Neuronal stem cell (in vitro differentiated cells): ENCODE data around the gene YBX1.

ENCODE experiments used
- DNase-seq: peaks from one replicate; pipeline ENCODE4 v3.0.0-alpha.2; 2013; ENCODE audit warnings: low spot score
- H2AFZ ChIP-seq: one replicate; pipeline ENCODE4 v1.6.1; 2013; ENCODE audit warnings: mild to moderate bottlenecking, low read length, inconsistent platforms
- H2AK5ac ChIP-seq: 2 replicates; pipeline ENCODE4 v1.6.1; 2013; ENCODE audit warnings: low read depth, mild to moderate bottlenecking, inconsistent platforms, low read length, moderate library complexity, mixed read lengths
- H2BK120ac ChIP-seq: 2 replicates; pipeline ENCODE4 v1.6.1; 2013; ENCODE audit warnings: low read depth, mild to moderate bottlenecking, inconsistent platforms, low read length, moderate library complexity, mixed read lengths
- H2BK12ac ChIP-seq: one replicate; pipeline ENCODE4 v1.6.1; 2013; ENCODE audit warnings: low read length, inconsistent platforms
- H2BK15ac ChIP-seq: 2 replicates; pipeline ENCODE4 v1.6.1; 2013; ENCODE audit warnings: mild to moderate bottlenecking, low read length, inconsistent platforms, mixed read lengths
- H2BK5ac ChIP-seq: one replicate; pipeline ENCODE4 v1.6.1; 2013; ENCODE audit warnings: inconsistent platforms, mild to moderate bottlenecking, low read length, moderate library complexity
- H3K14ac ChIP-seq: one replicate; pipeline ENCODE4 v1.6.1; 2013; ENCODE audit warnings: low read length, inconsistent platforms
- H3K18ac ChIP-seq: 2 replicates; pipeline ENCODE4 v1.6.1; 2013; ENCODE audit warnings: low read length, inconsistent platforms
- H3K23ac ChIP-seq: 2 replicates; pipeline ENCODE4 v1.6.1; 2013; ENCODE audit warnings: low read depth, mild to moderate bottlenecking, mixed read lengths, low read length, inconsistent platforms; ENCODE audit not compliant: poor library complexity
- H3K27ac ChIP-seq: replicated peaks from 3 replicates; pipeline ENCODE4 v1.5.1; 2013; ENCODE audit warnings: low read length, inconsistent platforms
- H3K27me3 ChIP-seq, 3 experiments: 2 replicates each; pipeline ENCODE4 v1.6.1; 2013; ENCODE audit warnings: low read length in 3 of 3, mild to moderate bottlenecking in 2 of 3, inconsistent platforms in 1 of 3, low read depth in 1 of 3, mixed read lengths in 1 of 3, moderate library complexity in 1 of 3; ENCODE audit not compliant: control insufficient read depth in 3 of 3, insufficient read depth in 3 of 3
- H3K36me3 ChIP-seq, 2 donors: replicated peaks in 1 of 2; 2 replicates each; pipeline ENCODE4 v1.6.1; 2013; ENCODE audit warnings: low read length in 2 of 2; ENCODE audit not compliant: control insufficient read depth in 2 of 2, insufficient read depth in 2 of 2
- H3K4ac ChIP-seq: 2 replicates; pipeline ENCODE4 v1.6.1; 2013; ENCODE audit warnings: inconsistent platforms, mild to moderate bottlenecking, low read length, moderate library complexity
- H3K4me1 ChIP-seq, 2 donors: 1 replicate in 1 of 2; 2 replicates in 1 of 2; pipeline ENCODE4 v1.6.1; 2013; ENCODE audit warnings: low read length in 2 of 2, low read depth in 1 of 2; ENCODE audit not compliant: control insufficient read depth in 2 of 2, insufficient read depth in 1 of 2
- H3K4me2 ChIP-seq: one replicate; pipeline ENCODE4 v1.6.1; 2013; ENCODE audit warnings: mild to moderate bottlenecking, low read length, inconsistent platforms; ENCODE audit not compliant: insufficient read depth, poor library complexity, severe bottlenecking
- H3K4me3 ChIP-seq, 2 donors: 2 replicates each; pipeline ENCODE4 v1.5.1; 2013; ENCODE audit warnings: low read length in 2 of 2, mild to moderate bottlenecking in 2 of 2, inconsistent platforms in 1 of 2, moderate library complexity in 1 of 2
- H3K79me1 ChIP-seq: one replicate; pipeline ENCODE4 v1.6.1; 2013; ENCODE audit warnings: low read depth, mild to moderate bottlenecking, inconsistent platforms, low read length, moderate library complexity
- H3K9ac ChIP-seq: one replicate; pipeline ENCODE4 v1.6.1; 2013; ENCODE audit warnings: mild to moderate bottlenecking, low read depth, low read length, inconsistent platforms; ENCODE audit not compliant: poor library complexity
- H3K9me3 ChIP-seq, 2 donors: replicated peaks in 1 of 2; 2 replicates each; pipeline versions ENCODE3 to v1.6.1; 2013; ENCODE audit warnings: low read length in 2 of 2, mild to moderate bottlenecking in 2 of 2, inconsistent platforms in 1 of 2, low read depth in 1 of 2, mixed read lengths in 1 of 2, moderate library complexity in 1 of 2; ENCODE audit not compliant: control insufficient read depth in 2 of 2, insufficient read depth in 1 of 2
- H4K8ac ChIP-seq: one replicate; pipeline ENCODE4 v1.6.1; 2013; ENCODE audit warnings: low read depth, mild to moderate bottlenecking, inconsistent platforms, low read length, moderate library complexity
- H4K91ac ChIP-seq: one replicate; pipeline ENCODE4 v1.6.1; 2013; ENCODE audit warnings: low read length, low read depth, mild to moderate bottlenecking, inconsistent platforms; ENCODE audit not compliant: poor library complexity
- WGBS, 2 donors: extraction: QIAGEN DNeasy Blood & Tissue Kit; methylation state at CpG; one replicate each; pipeline ENCODE4 v1.1.7; 2013; ENCODE audit warnings: missing lambda C conversion rate in 2 of 2, mixed read lengths in 1 of 2; ENCODE audit not compliant: insufficient read length in 2 of 2, insufficient replicate concordance in 1 of 2; ENCODE audit errors: extremely low coverage in 2 of 2; 5-methylcytosine and 5-hydroxymethylcytosine counted together

Gene YBX1

GRCh38 chr1:42689912-42690311 lies 7.7 kb downstream of the YBX1 start:
- no peak for DNase-seq
- Histone ChIP-seq H3K4ac (no peak overlapping the region), H3K4me3 (no peak overlapping the region), H2BK120ac (no peak overlapping the region), H3K27me3 (no peaks in the 10 kb centered on the region), H4K8ac (no peak overlapping the region), H2AFZ (no peak overlapping the region), H3K18ac (no peak overlapping the region), H3K79me1 (no peaks in the 10 kb centered on the region), H3K9ac (no peak overlapping the region), H3K9me3 (no peaks in the 10 kb centered on the region), H2BK15ac (no peak overlapping the region), H3K27ac (no peak overlapping the region), H2BK12ac (no peak overlapping the region), H2AK5ac (no peak overlapping the region), H3K36me3 (peaks cover 12 to 98% of the 10 kb centered on the region in 2 donors), H4K91ac (no peak overlapping the region), H3K4me2 (no peak overlapping the region), H3K14ac (no peak overlapping the region), H3K23ac (no peak overlapping the region), H2BK5ac (no peak overlapping the region), H3K4me1 (peaks cover 8% of the 10 kb centered on the region in 2 donors)
- no CpG with 5 or more reads among the region's 3 CpGs for WGBS, 2 donors

GRCh38 chr1:42690477-42691156 lies 8.4 kb downstream of the YBX1 start:
- no peak overlapping the region for H3K4me2 ChIP-seq
- no peak overlapping the region for H3K9ac ChIP-seq
- no peak overlapping the region for H3K23ac ChIP-seq
- no peak overlapping the region for H4K8ac ChIP-seq
- no peak overlapping the region for H3K4ac ChIP-seq
- no peaks in the 10 kb centered on the region for H3K9me3 ChIP-seq
- H4K91ac ChIP-seq: no peak overlapping the region
- no peak overlapping the region for H2BK15ac ChIP-seq
- no peak overlapping the region for H2AK5ac ChIP-seq
- no peak overlapping the region for H3K4me3 ChIP-seq
- no peak overlapping the region for H3K27ac ChIP-seq
- no peak overlapping the region for H3K18ac ChIP-seq
- no peaks in the 10 kb centered on the region for H3K79me1 ChIP-seq
- WGBS, 2 donors: no CpG with 5 or more reads among the region's 1 CpG
- H2BK5ac ChIP-seq: no peak overlapping the region
- H2BK120ac ChIP-seq: no peak overlapping the region
- no peak overlapping the region for H2BK12ac ChIP-seq
- no peak for DNase-seq
- H3K14ac ChIP-seq: no peak overlapping the region
- H3K4me1 ChIP-seq: peaks cover 2 to 6% of the 10 kb centered on the region in 2 donors
- H3K27me3 ChIP-seq: no peaks in the 10 kb centered on the region
- H2AFZ ChIP-seq: no peak overlapping the region
- peaks cover 14 to 98% of the 10 kb centered on the region in 2 donors for H3K36me3 ChIP-seq

GRCh38 chr1:42691157-42691498 lies 8.9 kb downstream of the YBX1 start:
- no peak overlapping the region for H3K18ac ChIP-seq
- H3K4ac ChIP-seq: no peak overlapping the region
- no peaks in the 10 kb centered on the region for H3K27me3 ChIP-seq
- H3K27ac ChIP-seq: no peak overlapping the region
- no peaks in the 10 kb centered on the region for H3K9me3 ChIP-seq
- H3K9ac ChIP-seq: no peak overlapping the region
- no peak overlapping the region for H3K4me3 ChIP-seq
- H2BK12ac ChIP-seq: no peak overlapping the region
- H3K14ac ChIP-seq: no peak overlapping the region
- H2BK5ac ChIP-seq: no peak overlapping the region
- no peak overlapping the region for H3K23ac ChIP-seq
- no peak overlapping the region for H2AK5ac ChIP-seq
- H4K91ac ChIP-seq: no peak overlapping the region
- H3K4me2 ChIP-seq: no peak overlapping the region
- H3K4me1 ChIP-seq: peaks cover 0 to 6% of the 10 kb centered on the region in 2 donors
- H3K79me1 ChIP-seq: no peaks in the 10 kb centered on the region
- H2BK120ac ChIP-seq: no peak overlapping the region
- H2BK15ac ChIP-seq: no peak overlapping the region
- H2AFZ ChIP-seq: no peak overlapping the region
- no peak overlapping the region for H4K8ac ChIP-seq
- DNase-seq: no peak
- WGBS, 2 donors: no CpG with 5 or more reads among the region's 4 CpGs
- H3K36me3 ChIP-seq: peaks cover 16 to 98% of the 10 kb centered on the region in 2 donors

- no peak overlapping the region for H4K91ac ChIP-seq
- H2BK120ac ChIP-seq: no peak overlapping the region
- no peak overlapping the region for H3K4me3 ChIP-seq
- H3K14ac ChIP-seq: no peak overlapping the region
- no peak overlapping the region for H2AFZ ChIP-seq
- H2BK15ac ChIP-seq: no peak overlapping the region
- H2BK5ac ChIP-seq: no peak overlapping the region
- no CpG with 5 or more reads among the region's 5 CpGs for WGBS, 2 donors
- no peak for DNase-seq
- H2AK5ac ChIP-seq: no peak overlapping the region
- H3K18ac ChIP-seq: no peak overlapping the region
- no peak overlapping the region for H3K27ac ChIP-seq
- H3K79me1 ChIP-seq: no peaks in the 10 kb centered on the region
- H3K23ac ChIP-seq: no peak overlapping the region
- H3K9me3 ChIP-seq: no peaks in the 10 kb centered on the region
- H3K9ac ChIP-seq: no peak overlapping the region
- H2BK12ac ChIP-seq: no peak overlapping the region
- H4K8ac ChIP-seq: no peak overlapping the region
- no peak overlapping the region for H3K4ac ChIP-seq
- peaks cover 0 to 4% of the 10 kb centered on the region in 2 donors for H3K4me1 ChIP-seq
- no peaks in the 10 kb centered on the region for H3K27me3 ChIP-seq
- H3K36me3 ChIP-seq: peaks cover 17 to 99% of the 10 kb centered on the region in 2 donors
- no peak overlapping the region for H3K4me2 ChIP-seq
Observed at GRCh38 chr1:42692461-42692860, 10.2 kb downstream of the YBX1 start.
